Gastrocnemius medialis (tissue), 4 donors: ENCODE measurements around the gene SMARCA4.

Source experiments
- POLR2A ChIP-seq, 2 donors: fragments of 450-650 bp; IDR thresholded peaks; one replicate each; pipeline ENCODE4 v1.6.1; 2017; ENCODE audit warnings: antibody characterized with exemption in 2 of 2, mild to moderate bottlenecking in 2 of 2, moderate library complexity in 2 of 2
- TF ChIP-seq, protein P1 (sequence below), 5 experiments: fragments of 450-650 bp in 3 of 5; fragments of 200-600 bp in 2 of 5; sonication (generic) in 2 of 5; IDR thresholded peaks in 4 of 5; conservative IDR thresholded peaks in 1 of 5; 1 replicate in 4 of 5; 2 replicates in 1 of 5; pipeline ENCODE4 v1.5.1; 2016 to 2019; ENCODE audit warnings: antibody characterized with exemption in 5 of 5, mild to moderate bottlenecking in 3 of 5, moderate library complexity in 3 of 5

DNA sequence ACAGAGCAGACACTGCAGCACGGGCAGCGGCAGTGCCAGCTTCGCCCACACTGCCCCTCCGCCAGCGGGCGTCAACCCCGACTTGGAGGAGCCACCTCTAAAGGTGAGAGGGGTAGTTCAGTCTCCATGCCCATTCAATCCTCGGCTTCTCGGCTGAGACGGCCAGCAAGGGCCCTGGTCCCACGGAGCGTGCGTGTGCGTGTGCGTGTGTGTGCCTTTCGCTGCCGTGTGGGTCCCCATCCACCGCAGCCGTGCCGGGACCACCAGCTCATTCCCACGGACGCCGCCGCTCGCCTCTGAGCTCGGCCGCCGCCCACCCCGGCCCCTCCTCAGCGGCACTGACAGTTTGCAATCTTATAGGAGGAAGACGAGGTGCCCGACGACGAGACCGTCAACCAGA lies 72.9 kb downstream of the SMARCA4 start:
- TF ChIP-seq, protein P1, sequence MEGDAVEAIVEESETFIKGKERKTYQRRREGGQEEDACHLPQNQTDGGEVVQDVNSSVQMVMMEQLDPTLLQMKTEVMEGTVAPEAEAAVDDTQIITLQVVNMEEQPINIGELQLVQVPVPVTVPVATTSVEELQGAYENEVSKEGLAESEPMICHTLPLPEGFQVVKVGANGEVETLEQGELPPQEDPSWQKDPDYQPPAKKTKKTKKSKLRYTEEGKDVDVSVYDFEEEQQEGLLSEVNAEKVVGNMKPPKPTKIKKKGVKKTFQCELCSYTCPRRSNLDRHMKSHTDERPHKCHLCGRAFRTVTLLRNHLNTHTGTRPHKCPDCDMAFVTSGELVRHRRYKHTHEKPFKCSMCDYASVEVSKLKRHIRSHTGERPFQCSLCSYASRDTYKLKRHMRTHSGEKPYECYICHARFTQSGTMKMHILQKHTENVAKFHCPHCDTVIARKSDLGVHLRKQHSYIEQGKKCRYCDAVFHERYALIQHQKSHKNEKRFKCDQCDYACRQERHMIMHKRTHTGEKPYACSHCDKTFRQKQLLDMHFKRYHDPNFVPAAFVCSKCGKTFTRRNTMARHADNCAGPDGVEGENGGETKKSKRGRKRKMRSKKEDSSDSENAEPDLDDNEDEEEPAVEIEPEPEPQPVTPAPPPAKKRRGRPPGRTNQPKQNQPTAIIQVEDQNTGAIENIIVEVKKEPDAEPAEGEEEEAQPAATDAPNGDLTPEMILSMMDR (IDR thresholded peaks at IDR 0.05 in 4 of 5, conservative IDR thresholded peaks at IDR 0.05 in 1 of 5) = no peak
- no peak for TF ChIP-seq POLR2A (IDR thresholded peaks at IDR 0.05)
